NK-92 treated with Interleukin-12 subunit alpha and Interleukin-12 subunit beta, amount 100 ng/mL, for 24 hours (cell line): ENCODE results near the gene GSKIP.

Experiments used
- DNase-seq: peaks from one replicate; lab custom pipeline; 2025; lab: John Stamatoyannopoulos, UW

GSKIP gene

GRCh38 chr14:96380735-96381134 is 17.4 kb downstream of the GSKIP start:
- no peak for DNase-seq

GRCh38 chr14:96383445-96383844 is 20.1 kb downstream of the GSKIP start:
- no peak for DNase-seq

- no peak for DNase-seq
Measured at GRCh38 chr14:96384053-96384452, 20.7 kb downstream of the GSKIP start.

GRCh38 chr14:96384740-96385139 is 21.4 kb downstream of the GSKIP start:
- no peak for DNase-seq

- DNase-seq: no peak
Measured at GRCh38 chr14:96385385-96385784, 22.1 kb downstream of the GSKIP start.

- no peak for DNase-seq
Measured at GRCh38 chr14:96390965-96391292, 27.6 kb downstream of the GSKIP start.

DNA sequence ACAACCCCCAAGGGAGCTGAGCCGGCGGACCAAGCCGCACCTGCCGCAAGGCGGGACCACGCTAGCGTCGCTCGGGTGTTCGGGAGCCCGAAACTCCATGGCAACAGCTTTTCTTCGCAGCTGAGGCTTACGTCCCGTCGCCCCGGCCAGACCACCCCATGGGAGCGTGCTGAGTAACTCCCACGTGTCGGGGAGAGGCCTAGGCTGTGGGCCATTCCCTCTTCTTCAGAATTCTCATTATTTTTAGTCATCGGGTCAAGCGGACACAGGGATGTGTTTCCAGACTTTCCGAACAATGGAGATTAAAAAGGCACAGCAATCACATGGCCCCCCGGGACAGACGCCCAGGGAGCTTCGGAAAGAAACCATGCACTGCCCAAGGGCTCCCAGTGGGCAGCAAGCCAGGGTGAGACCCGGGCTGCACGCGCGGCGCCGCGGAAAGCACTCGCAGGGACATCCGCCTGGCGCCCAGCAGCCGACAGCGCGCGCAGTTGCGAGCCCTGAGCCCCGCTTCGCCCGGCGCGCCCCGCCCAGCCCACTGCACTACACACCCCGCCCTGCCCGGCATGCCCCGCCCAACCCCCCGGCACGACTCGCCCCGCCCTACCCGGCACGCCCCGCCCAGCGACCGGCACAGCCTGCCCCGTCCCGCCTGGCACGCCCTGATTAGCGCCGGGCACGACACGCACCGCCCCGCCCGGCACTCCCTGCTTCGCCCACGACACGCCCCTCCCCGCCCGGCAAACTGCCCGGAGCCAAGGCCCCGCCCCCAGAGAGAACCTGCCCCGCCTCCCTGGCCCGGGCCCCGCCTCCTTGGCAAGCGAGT is 28.2 kb downstream of the GSKIP start:
- DNase-seq: peak; percentile 98

DNA sequence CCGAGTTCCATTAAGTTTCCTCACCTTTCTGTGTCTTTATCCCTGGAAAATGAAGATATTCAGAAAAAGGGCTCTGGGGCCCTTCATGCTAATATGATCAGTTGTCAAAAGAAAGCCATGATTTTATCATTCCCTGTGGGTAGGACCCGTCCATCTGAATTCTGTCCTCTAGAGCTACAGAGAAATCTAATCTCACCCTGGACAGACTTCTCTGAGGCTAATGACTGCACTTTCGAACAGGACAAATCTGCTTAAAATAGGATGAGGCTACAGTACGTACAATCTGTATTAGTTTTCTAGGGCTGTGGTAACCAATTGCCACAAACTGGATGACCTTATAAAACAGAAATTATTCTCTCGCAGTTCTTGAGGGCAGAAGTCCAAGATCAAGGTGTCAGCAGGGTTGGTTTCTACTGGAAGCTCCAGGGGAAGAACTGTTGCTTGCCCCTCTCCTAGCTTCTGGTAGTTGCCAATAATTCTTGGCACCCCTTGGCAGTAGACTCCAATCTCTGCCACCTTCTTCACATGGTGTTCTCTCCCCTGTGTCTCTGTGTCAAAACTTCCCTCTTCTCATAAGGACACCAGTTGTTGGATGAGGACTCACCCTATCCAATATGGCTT is 29.9 kb downstream of the GSKIP start:
- DNase-seq: no peak

- DNase-seq: no peak
Measured at GRCh38 chr14:96394047-96394815, 30.9 kb downstream of the GSKIP start.

GRCh38 chr14:96398432-96398831 is 35.1 kb downstream of the GSKIP start:
- DNase-seq: no peak

- no peak for DNase-seq
Measured at GRCh38 chr14:96398921-96399320, 35.6 kb downstream of the GSKIP start.

- DNase-seq: no peak
Measured at GRCh38 chr14:96399405-96399804, 36.1 kb downstream of the GSKIP start.

DNA sequence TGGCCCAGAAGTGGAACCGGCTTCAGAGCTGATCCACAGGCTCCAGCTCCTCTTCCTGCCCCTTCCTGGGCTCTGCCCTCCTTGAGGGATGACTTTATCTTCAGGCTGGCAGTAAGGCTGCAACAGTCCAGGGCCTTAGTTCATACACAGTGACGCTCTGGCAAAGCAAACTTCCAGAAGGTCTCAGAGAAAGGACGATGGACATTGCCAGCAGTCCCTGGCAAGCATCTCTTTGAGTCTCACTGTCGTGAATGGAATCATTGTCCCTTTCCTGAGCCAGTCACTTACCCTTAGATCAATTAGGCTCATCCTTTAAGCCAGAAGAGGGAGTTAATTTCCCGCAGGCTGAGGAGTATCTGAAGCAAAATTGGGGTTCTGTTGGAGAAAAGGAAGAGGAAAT is 37.2 kb downstream of the GSKIP start:
- DNase-seq: no peak

GRCh38 chr14:96403409-96403808 is 40.1 kb downstream of the GSKIP start:
- DNase-seq: no peak

DNA sequence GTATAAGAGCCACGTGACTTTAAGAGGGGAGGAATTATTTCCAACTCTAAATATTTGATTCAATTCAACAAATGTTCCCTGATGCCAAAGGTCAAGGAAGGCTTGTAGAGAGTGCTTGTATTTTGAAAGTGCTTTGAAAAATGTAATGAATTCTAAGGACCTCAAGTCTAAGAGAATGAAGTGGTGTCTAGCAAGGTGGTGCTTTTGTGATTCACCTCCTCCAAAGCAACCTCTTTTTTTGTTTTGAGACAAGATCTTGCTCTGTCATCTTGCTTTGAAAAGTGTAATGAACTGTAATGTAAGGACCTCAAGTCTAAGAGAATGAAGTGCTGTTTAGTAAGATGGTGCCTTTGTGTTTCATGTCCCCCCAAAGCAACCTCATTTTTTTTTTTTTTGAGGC is 42.4 kb downstream of the GSKIP start:
- no peak for DNase-seq

- DNase-seq: no peak
Measured at GRCh38 chr14:96407935-96408570, 44.7 kb downstream of the GSKIP start.

GRCh38 chr14:96408608-96409007 is 45.3 kb downstream of the GSKIP start:
- DNase-seq: no peak

GRCh38 chr14:96409701-96410100 is 46.4 kb downstream of the GSKIP start:
- no peak for DNase-seq

DNA sequence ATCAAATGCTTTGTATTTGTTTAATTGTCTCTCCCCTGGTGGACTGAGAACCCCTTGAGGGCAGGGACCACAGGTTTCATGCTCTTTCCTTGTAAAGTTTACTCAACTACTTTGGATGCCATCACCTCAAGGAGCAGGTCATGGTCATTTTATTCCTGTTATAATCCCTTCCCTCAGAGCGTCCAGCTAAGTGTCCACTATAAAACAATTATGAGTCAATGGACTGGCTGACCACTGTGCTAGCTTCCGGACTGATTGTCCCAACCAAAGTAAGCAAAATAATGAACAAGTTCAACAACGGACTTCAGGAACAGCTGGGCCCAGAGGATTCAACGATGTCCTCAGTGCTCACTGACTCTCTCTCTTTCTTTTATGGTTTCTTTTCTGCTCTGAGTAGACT is 46.8 kb downstream of the GSKIP start:
- DNase-seq: no peak

GRCh38 chr14:96413526-96413925 is 50.2 kb downstream of the GSKIP start:
- no peak for DNase-seq

GRCh38 chr14:96415559-96415958 is 52.2 kb downstream of the GSKIP start:
- DNase-seq: no peak

- DNase-seq: no peak
Measured at GRCh38 chr14:96416292-96416691, 53.0 kb downstream of the GSKIP start.

DNA sequence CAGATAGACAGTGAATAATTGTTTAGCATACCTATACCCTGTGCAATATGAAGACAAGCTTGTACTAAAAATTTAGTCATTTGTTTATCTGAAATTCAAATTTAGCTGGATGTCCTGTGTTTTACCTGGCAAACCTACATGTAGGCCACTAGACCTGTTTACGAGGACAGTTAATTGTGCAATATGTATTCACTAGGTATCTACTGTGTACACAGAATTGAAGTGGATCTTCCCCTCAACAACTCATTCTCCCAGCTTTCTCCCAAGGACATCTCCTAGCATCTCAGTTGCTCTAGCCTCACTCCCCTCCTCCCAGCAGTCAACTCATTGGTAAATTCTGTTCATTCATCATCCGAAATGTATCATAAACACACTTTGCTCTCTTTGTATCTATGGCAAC is 53.9 kb downstream of the GSKIP start:
- no peak for DNase-seq
